Osteoblast (primary cell): ENCODE measurements around the gene ADGRG3. TPM values are rescaled to one million over a fixed set of nuclear protein-coding genes. Genes with fewer than 3 reads are reported as not detected.

Source experiments
- DNase-seq: peaks from one replicate; pipeline ENCODE4 v3.0.0; 2011; ENCODE audit warnings: low spot score, mixed read lengths; ENCODE audit not compliant: insufficient read length; ENCODE audit errors: missing footprints
- H2AFZ ChIP-seq: 2 replicates; pipeline ENCODE4 v1.6.0; 2011; ENCODE audit warnings: mild to moderate bottlenecking, low read length
- H3K27ac ChIP-seq: 2 replicates; pipeline ENCODE4 v1.5.1; 2011; ENCODE audit warnings: mild to moderate bottlenecking, low read depth, low read length, moderate library complexity
- H3K27me3 ChIP-seq: 2 replicates; pipeline ENCODE4 v1.6.0; 2012; ENCODE audit warnings: mild to moderate bottlenecking, control low read depth, inconsistent platforms, low read length, moderate library complexity; ENCODE audit not compliant: insufficient read depth
- H3K36me3 ChIP-seq: 2 replicates; pipeline ENCODE4 v1.5.1; 2011; ENCODE audit warnings: mild to moderate bottlenecking, low read length, control low read depth, moderate library complexity; ENCODE audit not compliant: insufficient read depth
- H3K4me1 ChIP-seq: 2 replicates; pipeline ENCODE4 v1.5.1; 2011; ENCODE audit warnings: mild to moderate bottlenecking, low read length, control low read depth, moderate library complexity; ENCODE audit not compliant: insufficient read depth
- H3K4me2 ChIP-seq: 2 replicates; pipeline ENCODE4 v1.6.0; 2011; ENCODE audit warnings: mild to moderate bottlenecking, low read length; ENCODE audit not compliant: insufficient read depth
- H3K4me3 ChIP-seq: fragments of 200-600 bp; sonication (generic); 3 replicates; pipeline ENCODE4 v1.5.1; 2012; ENCODE audit warnings: mild to moderate bottlenecking, low read length, inconsistent platforms; ENCODE audit not compliant: insufficient read depth
- H3K79me2 ChIP-seq: 2 replicates; pipeline ENCODE4 v1.6.0; 2012; ENCODE audit warnings: mild to moderate bottlenecking, low read length, control low read depth, inconsistent platforms; ENCODE audit not compliant: insufficient read depth
- H3K9me3 ChIP-seq: 2 replicates; pipeline ENCODE4 v1.5.1; 2011; ENCODE audit warnings: low read depth, low read length, control low read depth
- H4K20me1 ChIP-seq: 2 replicates; pipeline ENCODE4 v1.6.0; 2012; ENCODE audit warnings: mild to moderate bottlenecking, low read length, control low read depth; ENCODE audit not compliant: insufficient read depth
- CTCF ChIP-seq: IDR thresholded peaks from 2 replicates; pipeline ENCODE4 v1.5.1; 2011; ENCODE audit warnings: mild to moderate bottlenecking, low read depth, low read length, moderate library complexity; ENCODE audit errors: extremely low read depth
- total RNA-seq: library from RNA; depleted of rRNA; stranded (reverse); fragments of >200 nt; gene quantifications from 2 replicates; pipeline ENCODE4 v1.2.3, GENCODE V29; 2012

ADGRG3 gene
- total RNA-seq, 1 donor, result not detected

- no peak overlapping the region for H3K4me3 ChIP-seq
- no peak overlapping the region for H2AFZ ChIP-seq
- H3K4me2 ChIP-seq, result no peak overlapping the region
- no peaks in the 10 kb centered on the region for H4K20me1 ChIP-seq
- peaks cover 21% of the 10 kb centered on the region for H3K27me3 ChIP-seq
- no peak for TF ChIP-seq CTCF
- no peaks in the 10 kb centered on the region for H3K9me3 ChIP-seq
- no peak overlapping the region for H3K27ac ChIP-seq
- no peaks in the 10 kb centered on the region for H3K36me3 ChIP-seq
- no peaks in the 10 kb centered on the region for H3K79me2 ChIP-seq
- H3K4me1 ChIP-seq, result no peaks in the 10 kb centered on the region
- no peak for DNase-seq
Measured at GRCh38 chr16:57685633-57686032, 17.5 kb downstream of the ADGRG3 start.

DNA sequence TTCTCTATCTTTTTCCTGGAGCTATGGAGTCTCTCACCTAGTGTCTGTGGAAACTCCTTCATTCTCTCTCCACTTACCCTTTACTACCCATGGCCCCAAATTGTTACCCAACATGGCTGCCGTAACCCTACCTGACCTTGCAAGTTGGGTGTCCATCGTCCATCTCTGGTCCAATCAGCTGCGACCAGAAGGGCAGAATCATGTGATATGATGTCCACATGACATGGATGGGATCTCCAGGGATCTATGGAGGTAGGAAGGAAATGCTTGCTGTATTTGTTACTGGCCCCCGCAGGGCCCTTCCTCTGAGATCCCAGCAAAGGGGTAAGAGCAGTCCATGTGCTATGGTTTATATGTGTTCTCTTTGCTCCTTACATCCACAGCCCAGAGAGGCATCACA, 18.5 kb downstream of the ADGRG3 start:
- Histone ChIP-seq H2AFZ (no peak overlapping the region), H3K79me2 (no peaks in the 10 kb centered on the region), H3K36me3 (no peaks in the 10 kb centered on the region), H4K20me1 (no peaks in the 10 kb centered on the region), H3K4me1 (no peaks in the 10 kb centered on the region), H3K4me2 (no peak overlapping the region), H3K4me3 (no peak overlapping the region), H3K9me3 (no peaks in the 10 kb centered on the region), H3K27me3 (peaks cover 27% of the 10 kb centered on the region), H3K27ac (no peak overlapping the region)
- no peak for TF ChIP-seq CTCF
- DNase-seq, result peak; percentile 68

GRCh38 chr16:57687363-57687929, 19.3 kb downstream of the ADGRG3 start:
- no peak for TF ChIP-seq CTCF

DNA sequence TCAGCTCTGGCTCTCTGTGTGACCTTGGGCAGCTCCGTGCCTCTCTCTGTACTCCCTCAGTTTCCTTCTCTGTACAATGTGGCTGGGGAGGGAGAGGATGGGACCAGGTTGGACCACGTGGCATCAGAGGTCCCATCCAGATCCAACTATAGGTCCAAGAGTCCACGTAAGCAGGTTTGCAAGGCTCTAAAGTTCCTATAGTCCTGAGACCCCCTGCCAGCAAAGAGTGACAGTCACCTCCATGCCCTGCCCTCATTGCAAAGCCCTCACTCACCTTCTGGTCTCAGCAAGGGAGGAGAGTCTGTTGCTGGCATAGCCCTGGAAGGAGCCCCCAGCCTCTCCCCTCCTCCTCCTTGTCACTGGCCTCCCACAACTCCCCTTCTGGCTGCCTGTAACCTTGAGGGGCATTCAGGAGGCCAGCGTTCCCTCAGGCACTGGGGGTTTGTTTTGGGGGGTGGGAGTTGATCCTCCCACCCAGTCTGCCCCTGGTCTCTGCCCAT, 20.4 kb downstream of the ADGRG3 start:
- Histone ChIP-seq H3K4me1 (no peaks in the 10 kb centered on the region), H3K79me2 (no peaks in the 10 kb centered on the region), H3K9me3 (no peaks in the 10 kb centered on the region), H3K4me2 (no peak overlapping the region), H4K20me1 (no peaks in the 10 kb centered on the region), H3K27me3 (peaks cover 35% of the 10 kb centered on the region), H3K27ac (no peak overlapping the region), H3K36me3 (no peaks in the 10 kb centered on the region), H3K4me3 (no peak overlapping the region), H2AFZ (no peak overlapping the region)
- DNase-seq, result no peak
- TF ChIP-seq CTCF, result no peak

More at GRCh38 chr16:57687363-57687929, 19.3 kb downstream of the ADGRG3 start:
- Histone ChIP-seq H3K27ac (no peak overlapping the region), H3K9me3 (no peaks in the 10 kb centered on the region), H4K20me1 (no peaks in the 10 kb centered on the region), H3K4me2 (no peak overlapping the region), H3K27me3 (peaks cover 30% of the 10 kb centered on the region), H3K79me2 (no peaks in the 10 kb centered on the region), H3K4me1 (no peaks in the 10 kb centered on the region), H3K4me3 (no peak overlapping the region), H2AFZ (no peak overlapping the region), H3K36me3 (no peaks in the 10 kb centered on the region)
- no peak for DNase-seq
